Liver (tissue), 3 donors: ENCODE measurements around the gene PPP1R9A.

ENCODE experiments used
- GABPA ChIP-seq, 2 donors: IDR thresholded peaks in 1 of 2; conservative IDR thresholded peaks in 1 of 2; 2 replicates each; pipeline ENCODE4 v1.6.1; 2016; ENCODE audit warnings: antibody characterized with exemption in 2 of 2, mild to moderate bottlenecking in 1 of 2, moderate library complexity in 1 of 2
- JUND ChIP-seq, 2 donors: IDR thresholded peaks; 2 replicates each; pipeline ENCODE4 v1.6.1; 2016; ENCODE audit warnings: antibody characterized with exemption in 2 of 2
- MAX ChIP-seq: IDR thresholded peaks from 2 replicates; pipeline ENCODE4 v1.6.1; 2016; ENCODE audit warnings: antibody characterized with exemption
- RXRA ChIP-seq, 2 donors: IDR thresholded peaks; 2 replicates each; pipeline ENCODE4 v1.6.1; 2017 to 2018; ENCODE audit warnings: antibody characterized with exemption in 2 of 2, mild to moderate bottlenecking in 1 of 2
- TAF1 ChIP-seq: conservative IDR thresholded peaks from 2 replicates; pipeline ENCODE4 v1.6.1; 2016; ENCODE audit warnings: antibody characterized with exemption, mild to moderate bottlenecking
- TF ChIP-seq, protein P1 (sequence below): fragments of 150-350 bp; IDR thresholded peaks from 2 replicates; pipeline ENCODE4 v1.5.1; 2017; ENCODE audit warnings: improper control_type of control experiment, low read depth, low read length; ENCODE audit not compliant: missing input control
- donor health status: healthy.
- donor health status: healthy.

DNA sequence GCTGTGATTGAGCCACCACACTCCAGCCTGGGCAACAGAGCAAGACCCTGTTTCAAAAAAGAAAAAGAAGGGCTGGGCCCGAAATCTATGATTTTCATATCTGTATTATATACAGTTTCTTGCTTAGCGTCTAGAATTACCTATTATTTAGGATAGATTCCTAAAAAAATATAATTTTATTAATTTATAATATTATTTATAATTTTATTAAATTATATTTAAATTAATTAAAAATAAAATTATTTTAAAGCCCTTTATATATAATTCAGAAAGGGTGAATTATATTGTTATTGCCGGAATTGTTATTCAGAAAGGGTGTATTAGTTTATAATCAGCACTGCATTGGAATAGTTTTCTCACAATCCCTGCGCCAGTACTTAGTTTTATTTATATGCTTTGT lies 14.5 kb downstream of the PPP1R9A start:
- TF ChIP-seq TAF1 = no peak
- TF ChIP-seq, protein P1, sequence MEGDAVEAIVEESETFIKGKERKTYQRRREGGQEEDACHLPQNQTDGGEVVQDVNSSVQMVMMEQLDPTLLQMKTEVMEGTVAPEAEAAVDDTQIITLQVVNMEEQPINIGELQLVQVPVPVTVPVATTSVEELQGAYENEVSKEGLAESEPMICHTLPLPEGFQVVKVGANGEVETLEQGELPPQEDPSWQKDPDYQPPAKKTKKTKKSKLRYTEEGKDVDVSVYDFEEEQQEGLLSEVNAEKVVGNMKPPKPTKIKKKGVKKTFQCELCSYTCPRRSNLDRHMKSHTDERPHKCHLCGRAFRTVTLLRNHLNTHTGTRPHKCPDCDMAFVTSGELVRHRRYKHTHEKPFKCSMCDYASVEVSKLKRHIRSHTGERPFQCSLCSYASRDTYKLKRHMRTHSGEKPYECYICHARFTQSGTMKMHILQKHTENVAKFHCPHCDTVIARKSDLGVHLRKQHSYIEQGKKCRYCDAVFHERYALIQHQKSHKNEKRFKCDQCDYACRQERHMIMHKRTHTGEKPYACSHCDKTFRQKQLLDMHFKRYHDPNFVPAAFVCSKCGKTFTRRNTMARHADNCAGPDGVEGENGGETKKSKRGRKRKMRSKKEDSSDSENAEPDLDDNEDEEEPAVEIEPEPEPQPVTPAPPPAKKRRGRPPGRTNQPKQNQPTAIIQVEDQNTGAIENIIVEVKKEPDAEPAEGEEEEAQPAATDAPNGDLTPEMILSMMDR = no peak
- no peak for TF ChIP-seq RXRA (IDR thresholded peaks at IDR 0.05)
- no peak for TF ChIP-seq MAX
- no peak for TF ChIP-seq JUND (IDR thresholded peaks at IDR 0.05)
- no peak for TF ChIP-seq GABPA (IDR thresholded peaks at IDR 0.05 in 1 of 2, conservative IDR thresholded peaks at IDR 0.05 in 1 of 2)
